ENCODE data around the gene SERBP1.

SERBP1 gene

DNA sequence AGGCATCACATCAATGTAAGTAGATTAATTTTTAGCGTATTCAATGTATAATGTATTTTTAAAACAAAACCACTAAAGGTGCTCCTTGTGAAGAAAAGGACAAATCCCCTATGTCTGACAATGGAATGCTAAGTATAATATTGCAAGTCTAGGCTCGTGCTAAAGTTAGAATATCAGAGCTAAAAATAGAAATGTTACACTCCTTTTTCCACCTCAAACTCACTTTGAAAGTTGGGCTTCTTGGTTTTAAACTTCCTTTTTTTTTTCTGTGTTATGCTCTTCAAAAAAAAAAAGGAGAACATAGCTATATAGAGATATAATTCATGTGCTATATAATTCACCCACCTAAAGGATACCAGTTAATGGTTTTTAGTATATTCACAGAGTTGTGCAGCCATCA lies 3.6 kb upstream of the SERBP1 start:
- no peak overlapping the region for H3K4me3 ChIP-seq (ENCODE audit: low read depth, low read length)
- no peak for DNase-seq (ENCODE audit: low read depth)
- TF ChIP-seq, protein P1, sequence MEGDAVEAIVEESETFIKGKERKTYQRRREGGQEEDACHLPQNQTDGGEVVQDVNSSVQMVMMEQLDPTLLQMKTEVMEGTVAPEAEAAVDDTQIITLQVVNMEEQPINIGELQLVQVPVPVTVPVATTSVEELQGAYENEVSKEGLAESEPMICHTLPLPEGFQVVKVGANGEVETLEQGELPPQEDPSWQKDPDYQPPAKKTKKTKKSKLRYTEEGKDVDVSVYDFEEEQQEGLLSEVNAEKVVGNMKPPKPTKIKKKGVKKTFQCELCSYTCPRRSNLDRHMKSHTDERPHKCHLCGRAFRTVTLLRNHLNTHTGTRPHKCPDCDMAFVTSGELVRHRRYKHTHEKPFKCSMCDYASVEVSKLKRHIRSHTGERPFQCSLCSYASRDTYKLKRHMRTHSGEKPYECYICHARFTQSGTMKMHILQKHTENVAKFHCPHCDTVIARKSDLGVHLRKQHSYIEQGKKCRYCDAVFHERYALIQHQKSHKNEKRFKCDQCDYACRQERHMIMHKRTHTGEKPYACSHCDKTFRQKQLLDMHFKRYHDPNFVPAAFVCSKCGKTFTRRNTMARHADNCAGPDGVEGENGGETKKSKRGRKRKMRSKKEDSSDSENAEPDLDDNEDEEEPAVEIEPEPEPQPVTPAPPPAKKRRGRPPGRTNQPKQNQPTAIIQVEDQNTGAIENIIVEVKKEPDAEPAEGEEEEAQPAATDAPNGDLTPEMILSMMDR (conservative IDR thresholded peaks at IDR 0.05; ENCODE audit: low read depth, low read length) = no peak

DNA sequence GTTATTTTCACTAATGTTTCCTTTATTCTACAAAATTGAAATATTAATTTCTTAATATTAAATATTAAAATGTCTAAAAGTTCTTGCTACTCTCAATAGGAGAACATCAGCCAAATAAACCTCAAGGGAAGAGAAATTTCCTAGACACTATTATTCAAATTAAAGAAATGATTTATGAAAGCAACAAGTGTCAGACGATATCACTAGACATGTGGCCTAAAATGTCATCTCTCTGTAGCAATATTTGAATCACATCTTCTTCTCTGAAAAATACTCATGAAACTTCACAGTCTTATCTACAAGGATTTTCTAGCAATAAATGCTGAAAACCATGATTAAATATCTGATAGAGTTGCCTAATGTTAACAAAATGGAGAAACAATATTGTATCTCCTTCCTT lies 2.5 kb upstream of the SERBP1 start:
- DNase-seq (ENCODE audit: low read depth) = no peak
- TF ChIP-seq, protein P1 (conservative IDR thresholded peaks at IDR 0.05; ENCODE audit: low read depth, low read length) = no peak
- no peak overlapping the region for H3K4me3 ChIP-seq (ENCODE audit: low read depth, low read length)

DNA sequence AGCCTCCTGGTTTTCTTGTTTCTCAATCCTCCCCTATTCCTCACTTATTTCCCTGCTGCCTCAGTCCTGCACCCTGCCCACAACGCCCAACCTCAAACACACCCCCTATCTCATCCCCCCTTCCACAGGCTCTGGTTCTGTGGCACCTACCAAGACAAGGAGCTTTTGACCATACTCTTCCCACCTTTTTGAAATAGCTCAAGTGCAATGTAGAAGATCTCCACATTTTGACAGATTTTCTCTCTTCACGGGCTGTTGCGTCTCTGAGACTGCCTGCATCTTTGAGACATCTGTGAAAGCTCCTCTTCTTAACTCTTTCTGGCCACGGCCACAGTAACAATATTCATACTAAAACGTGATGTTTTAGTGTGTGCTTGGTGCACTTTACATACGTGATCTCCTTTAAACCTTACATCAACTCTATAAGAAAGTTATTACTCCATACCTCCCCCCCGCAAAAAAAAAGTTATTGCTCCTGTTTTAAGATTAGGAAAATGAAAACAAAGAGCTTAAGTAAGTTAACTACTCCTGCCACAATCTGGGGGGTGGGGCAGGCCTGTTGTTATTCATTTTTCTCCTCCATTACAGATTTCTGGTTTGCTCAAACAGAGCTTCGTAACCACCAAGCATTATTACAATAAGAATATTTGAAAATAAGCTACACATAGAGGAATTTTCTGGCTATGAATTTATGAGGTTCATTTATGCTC lies 1.8 kb upstream of the SERBP1 start:
- H3K4me3 ChIP-seq (ENCODE audit: low read depth, low read length) = no peak overlapping the region
- no peak for DNase-seq (ENCODE audit: low read depth)
- TF ChIP-seq, protein P1 (conservative IDR thresholded peaks at IDR 0.05; ENCODE audit: low read depth, low read length) = no peak

DNA sequence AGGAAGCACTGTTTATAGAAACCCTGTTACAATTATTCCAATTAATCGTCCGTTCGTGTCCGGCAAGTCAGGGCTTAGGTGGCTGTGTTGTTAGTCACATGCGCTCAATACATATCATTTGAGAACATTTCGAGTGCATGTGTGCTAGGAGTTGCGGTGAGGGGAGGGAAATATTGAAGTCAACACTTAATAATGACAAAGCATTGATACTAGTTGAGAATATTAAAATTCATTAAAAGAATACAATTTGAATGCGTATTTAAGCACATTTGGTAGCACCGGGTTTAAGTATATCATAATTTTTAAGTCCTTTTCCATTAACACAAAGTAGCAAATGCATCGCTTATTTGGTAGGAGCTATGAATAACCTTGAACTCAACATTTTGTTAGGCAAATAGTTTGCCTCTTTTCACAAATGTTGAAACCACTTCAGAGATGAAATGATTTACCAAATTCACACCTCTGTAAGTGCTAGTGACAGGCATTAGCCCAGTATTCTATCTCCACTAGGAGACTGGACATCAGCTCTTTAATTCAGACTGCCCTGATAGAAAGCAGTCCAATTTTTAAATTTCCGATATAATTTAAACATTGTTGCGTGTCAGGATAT lies 1.1 kb upstream of the SERBP1 start:
- TF ChIP-seq, protein P1 (conservative IDR thresholded peaks at IDR 0.05; ENCODE audit: low read depth, low read length) = no peak
- H3K4me3 ChIP-seq (ENCODE audit: low read depth, low read length) = peak overlapping the region; percentile 98
- no peak for DNase-seq (ENCODE audit: low read depth)

DNA sequence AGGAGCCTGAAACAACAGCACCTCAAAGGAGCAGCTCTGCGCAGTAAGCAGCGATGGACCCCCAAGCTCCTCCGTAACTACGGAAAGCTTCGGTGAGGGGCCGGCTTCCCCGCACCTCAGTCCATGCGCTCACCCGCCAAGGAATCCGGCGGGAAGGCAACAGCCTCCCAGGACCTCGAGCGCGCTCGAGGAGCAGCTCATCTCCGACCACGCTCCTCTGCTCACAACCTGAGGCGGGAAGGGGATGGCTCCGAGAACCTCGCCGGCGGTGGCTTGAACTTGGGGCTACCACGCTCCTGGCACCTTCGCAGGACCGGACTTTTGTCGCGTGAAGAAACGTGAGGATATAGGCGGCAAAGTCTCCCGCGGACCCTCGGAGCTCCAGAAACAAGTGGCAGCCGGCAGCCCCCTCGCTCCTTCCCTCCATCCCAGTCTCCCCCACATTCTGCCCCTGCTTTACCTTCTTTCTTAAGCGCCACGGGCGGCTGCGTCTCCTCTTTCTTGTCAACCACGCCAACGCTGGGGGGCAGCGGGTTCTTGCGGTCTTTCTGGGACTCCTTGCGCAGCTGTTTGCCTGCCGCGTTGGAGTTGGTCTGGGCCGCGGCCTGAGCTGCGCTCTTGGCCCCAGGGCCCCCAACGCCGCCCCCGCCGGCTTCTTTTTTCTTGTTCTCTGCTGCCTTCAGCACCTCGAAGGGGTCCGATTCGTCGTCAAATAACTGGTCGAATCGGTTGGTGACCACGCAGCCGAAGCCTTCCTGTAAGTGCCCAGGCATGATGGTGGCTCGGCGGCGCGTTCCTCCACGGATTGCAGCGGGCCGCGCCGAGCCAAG lies 459 bp downstream of the SERBP1 start:
- DNase-seq (ENCODE audit: low read depth) = no peak
- H3K4me3 ChIP-seq (ENCODE audit: low read depth, low read length) = peak overlapping the region; percentile 98
- TF ChIP-seq, protein P1 (conservative IDR thresholded peaks at IDR 0.05; ENCODE audit: low read depth, low read length) = no peak

DNA sequence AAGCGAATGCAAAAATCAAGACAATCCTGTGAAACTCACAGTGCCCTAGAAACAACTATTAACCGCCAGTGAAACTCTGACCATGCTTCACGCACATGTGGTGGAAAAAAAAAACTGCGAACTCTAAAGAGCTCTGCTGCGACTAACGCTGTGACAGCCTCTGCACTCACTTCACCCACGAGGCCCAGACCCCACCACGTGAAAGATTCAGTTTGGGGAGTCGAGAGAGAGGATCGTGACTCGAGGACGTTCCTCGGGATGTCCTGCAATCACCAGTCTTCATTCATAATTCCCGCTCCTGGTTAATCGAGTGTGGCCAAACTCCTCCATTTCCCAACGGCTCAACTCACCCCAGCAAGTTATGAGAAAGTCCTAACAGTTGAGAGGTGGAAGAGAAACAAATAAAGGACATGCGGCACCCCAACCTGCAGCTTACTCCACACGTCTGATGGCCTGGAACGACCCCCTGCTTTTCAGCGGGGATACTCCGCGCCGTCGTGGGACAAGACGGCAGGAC lies 1.1 kb downstream of the SERBP1 start:
- DNase-seq (ENCODE audit: low read depth) = peak; percentile 22
- TF ChIP-seq, protein P1 (conservative IDR thresholded peaks at IDR 0.05; ENCODE audit: low read depth, low read length) = no peak
- H3K4me3 ChIP-seq (ENCODE audit: low read depth, low read length) = peak overlapping the region; percentile 98

Measured in choroid plexus epithelial cell (primary cell).